ENCODE data around the gene OR2V2.

The OR2V2 gene

GRCh38 chr5:181207214-181207959 lies 60.0 kb downstream of the OR2V2 start:
- DNase-seq (ENCODE audit: low read depth) = no peak

GRCh38 chr5:181207960-181208253 lies 60.5 kb downstream of the OR2V2 start:
- no peak for DNase-seq (ENCODE audit: low read depth)

Measured in stimulated activated CD8-positive, alpha-beta memory T cell treated with anti-CD3 and anti-CD28 coated beads, Interleukin-15, amount 100 ng/mL, for 1 hour (primary cell).